Measurements from ENCODE around the gene CENPF. TPM values are rescaled to one million over a fixed set of nuclear protein-coding genes. Genes with fewer than 3 reads are reported as not detected.

CENPF gene
- total and polyA plus RNA-seq, 9 of the 15 experiments (the other 6 are each of a cell fraction or from before 2014, with no cell fraction given), result 50.6 to 180 (median 98.3) TPM

DNA sequence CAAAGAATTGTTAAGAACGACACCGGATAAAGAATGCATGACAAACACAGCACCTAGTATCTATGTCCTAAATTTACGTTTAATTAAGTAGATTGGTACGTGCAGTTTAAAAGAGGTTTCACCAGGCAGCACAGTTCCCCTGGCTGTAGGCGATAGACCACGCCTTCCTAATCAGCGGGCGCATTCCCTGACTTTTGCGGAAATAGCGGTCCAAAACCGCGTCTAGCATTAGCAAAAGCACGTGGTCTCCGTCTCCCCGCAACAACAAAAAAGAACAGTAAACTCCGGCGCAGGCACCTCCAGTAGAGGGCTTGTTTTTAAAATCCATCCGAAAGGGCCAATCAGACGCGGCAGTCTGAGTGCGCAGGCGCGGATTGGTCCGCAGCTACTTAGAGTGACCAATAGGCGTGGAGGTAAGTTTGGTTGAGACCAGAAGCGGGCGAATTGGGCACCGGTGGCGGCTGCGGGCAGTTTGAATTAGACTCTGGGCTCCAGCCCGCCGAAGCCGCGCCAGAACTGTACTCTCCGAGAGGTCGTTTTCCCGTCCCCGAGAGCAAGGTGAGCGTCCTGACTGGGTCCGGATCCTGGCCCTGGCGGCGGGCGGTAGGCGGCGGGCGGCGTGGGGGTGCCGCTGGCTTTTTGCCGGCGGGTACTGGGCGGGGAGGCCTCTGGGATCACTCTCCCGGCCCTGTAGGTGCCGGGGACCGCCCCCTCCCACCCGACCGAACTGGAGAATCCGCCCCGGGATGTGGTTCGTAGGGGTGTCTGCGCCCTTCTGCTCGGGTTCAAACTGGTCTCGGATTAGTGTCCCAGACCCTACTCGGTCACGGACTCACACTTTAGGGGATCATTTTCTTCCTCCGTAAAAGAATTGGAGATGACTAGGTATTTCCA lies at the start of gene CENPF (continued):
- TF ChIP-seq ETV6 (IDR thresholded peaks at IDR 0.05; ENCODE audit: borderline replicate concordance in 1 of 2, low read depth in 2 of 2, low read length in 1 of 2), result no peak
- 0 out of 2 replicates have a peak, but pooled peaks have one; percentile 68 for TF ChIP-seq ETV6 (CRISPR knock-in tag; IDR thresholded peaks at IDR 0.05; ENCODE audit: borderline replicate concordance)
- TF ChIP-seq NEUROD1 (IDR thresholded peaks at IDR 0.05; ENCODE audit: borderline replicate concordance, low read depth, low read length, partially characterized antibody), result peak; percentile 91
- TF ChIP-seq POLR2AphosphoS5 (IDR thresholded peaks at IDR 0.05; ENCODE audit: control insufficient read depth, insufficient read depth, low read depth, low read length), result peak; percentile 58
- no peak for TF ChIP-seq MTA2 (IDR thresholded peaks at IDR 0.05; ENCODE audit: low read depth)
- peak; percentile 95 for TF ChIP-seq ZNF24 (IDR thresholded peaks at IDR 0.05)
- TF ChIP-seq, protein P1, sequence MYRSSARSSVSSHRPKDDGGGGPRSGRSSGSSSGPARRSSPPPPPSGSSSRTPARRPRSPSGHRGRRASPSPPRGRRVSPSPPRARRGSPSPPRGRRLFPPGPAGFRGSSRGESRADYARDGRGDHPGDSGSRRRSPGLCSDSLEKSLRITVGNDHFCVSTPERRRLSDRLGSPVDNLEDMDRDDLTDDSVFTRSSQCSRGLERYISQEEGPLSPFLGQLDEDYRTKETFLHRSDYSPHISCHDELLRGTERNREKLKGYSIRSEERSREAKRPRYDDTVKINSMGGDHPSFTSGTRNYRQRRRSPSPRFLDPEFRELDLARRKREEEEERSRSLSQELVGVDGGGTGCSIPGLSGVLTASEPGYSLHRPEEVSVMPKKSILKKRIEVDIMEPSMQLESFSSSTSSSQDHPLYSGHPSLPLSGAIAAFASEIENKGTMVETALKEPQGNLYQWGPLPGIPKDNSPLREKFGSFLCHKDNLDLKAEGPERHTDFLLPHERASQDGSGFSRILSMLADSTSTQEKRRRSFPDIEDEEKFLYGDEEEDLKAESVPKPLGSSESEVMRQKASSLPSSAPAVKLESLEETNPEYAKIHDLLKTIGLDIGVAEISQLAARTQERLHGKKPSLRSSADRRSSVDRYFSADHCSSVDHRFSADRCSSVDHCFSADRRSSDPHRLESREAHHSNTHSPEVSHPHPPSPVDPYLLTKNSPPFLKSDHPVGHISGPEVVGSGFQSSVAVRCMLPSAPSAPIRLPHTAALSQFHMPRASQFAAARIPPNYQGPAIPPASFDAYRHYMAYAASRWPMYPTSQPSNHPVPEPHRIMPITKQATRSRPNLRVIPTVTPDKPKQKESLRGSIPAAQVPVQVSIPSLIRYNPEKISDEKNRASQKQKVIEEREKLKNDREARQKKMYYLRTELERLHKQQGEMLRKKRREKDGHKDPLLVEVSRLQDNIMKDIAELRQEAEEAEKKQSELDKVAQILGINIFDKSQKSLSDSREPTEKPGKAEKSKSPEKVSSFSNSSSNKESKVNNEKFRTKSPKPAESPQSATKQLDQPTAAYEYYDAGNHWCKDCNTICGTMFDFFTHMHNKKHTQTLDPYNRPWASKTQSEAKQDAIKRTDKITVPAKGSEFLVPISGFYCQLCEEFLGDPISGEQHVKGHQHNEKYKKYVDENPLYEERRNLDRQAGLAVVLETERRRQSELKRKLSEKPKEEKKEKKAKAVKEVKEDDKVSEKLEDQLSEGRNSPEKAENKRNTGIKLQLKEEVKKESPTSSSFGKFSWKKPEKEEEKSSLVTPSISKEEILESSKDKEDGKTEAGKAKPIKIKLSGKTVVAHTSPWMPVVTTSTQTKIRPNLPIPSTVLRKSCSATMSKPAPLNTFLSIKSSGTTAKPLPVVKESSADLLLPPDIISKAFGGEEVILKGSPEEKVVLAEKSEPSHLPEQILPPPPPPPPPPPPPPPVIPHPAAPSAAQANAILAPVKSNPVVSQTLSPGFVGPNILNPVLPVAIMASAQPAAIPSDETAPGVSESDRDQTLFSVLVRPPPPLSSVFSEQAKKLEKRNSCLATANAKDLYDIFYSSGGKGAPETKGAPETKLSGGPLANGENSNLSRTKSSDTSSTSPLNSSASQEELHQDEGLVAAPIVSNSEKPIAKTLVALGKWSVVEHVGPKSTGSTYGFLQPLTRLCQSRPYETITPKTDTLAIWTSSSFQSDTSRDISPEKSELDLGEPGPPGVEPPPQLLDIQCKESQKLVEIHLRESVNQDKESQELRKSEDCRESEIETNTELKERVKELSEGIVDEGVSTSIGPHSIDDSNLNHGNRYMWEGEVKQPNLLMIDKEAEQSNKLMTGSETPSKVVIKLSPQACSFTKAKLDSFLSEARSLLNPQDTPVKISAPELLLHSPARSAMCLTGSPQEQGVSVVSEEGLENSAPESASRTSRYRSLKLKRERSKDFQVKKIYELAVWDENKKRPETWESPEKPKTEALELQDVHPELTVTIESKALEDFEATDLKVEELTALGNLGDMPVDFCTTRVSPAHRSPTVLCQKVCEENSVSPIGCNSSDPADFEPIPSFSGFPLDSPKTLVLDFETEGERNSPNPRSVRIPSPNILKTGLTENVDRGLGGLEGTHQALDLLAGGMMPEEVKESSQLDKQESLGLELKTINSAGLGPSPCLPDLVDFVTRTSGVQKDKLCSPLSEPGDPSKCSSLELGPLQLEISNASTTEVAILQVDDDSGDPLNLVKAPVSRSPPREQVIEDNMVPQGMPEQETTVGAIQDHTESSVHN (IDR thresholded peaks at IDR 0.05; ENCODE audit: borderline replicate concordance in 1 of 2, low read depth in 1 of 2), result no peak
- no peak for TF ChIP-seq PYGO2 (tag; IDR thresholded peaks at IDR 0.05)
- peak in 1 of 2 experiments; percentile 19; a peak in 1 of 4 replicates for TF ChIP-seq CSDE1 (IDR thresholded peaks at IDR 0.05)
- TF ChIP-seq CEBPG (CRISPR knock-in tag; IDR thresholded peaks at IDR 0.05), result no peak
- TF ChIP-seq CEBPG (tag; conservative IDR thresholded peaks at IDR 0.05 in 1 of 2, IDR thresholded peaks at IDR 0.05 in 1 of 2), result no peak
- no peak for TF ChIP-seq CHD1 (IDR thresholded peaks at IDR 0.05; ENCODE audit: low read length)
- TF ChIP-seq JUND (IDR thresholded peaks at IDR 0.05; ENCODE audit: borderline replicate concordance, low read depth, low read length), result peak; percentile 42; the same call in 1 of the 2 replicates
- no peak; the same call in 2 of the 3 replicates for TF ChIP-seq JUND (tag; IDR thresholded peaks at IDR 0.05; ENCODE audit: borderline replicate concordance, low read depth, low read length)
- peak; percentile 82; the same call in 1 of the 2 replicates for TF ChIP-seq RNF2 (IDR thresholded peaks at IDR 0.05)
- peak; percentile 59 for TF ChIP-seq KDM5B (IDR thresholded peaks at IDR 0.05; ENCODE audit: insufficient replicate concordance, low read depth, low read length)
- peak; percentile 11 for TF ChIP-seq RBM39 (optimal IDR thresholded peaks at IDR 0.05; ENCODE audit: low read depth, low read length)
